IMR-90 (cell line): ENCODE measurements around the gene PLCB2. TPM values are rescaled to one million over a fixed set of nuclear protein-coding genes. Genes with fewer than 3 reads are reported as not detected.

Experiments
- ATAC-seq: fragments of 200-7000 bp; cut with Tn5 transposase; 2 replicates; pipeline ENCODE4 v1.9.1; 2020; ENCODE audit warnings: low read depth, mild to moderate bottlenecking, moderate library complexity
- BruUV-seq: library from RNA; stranded (reverse); fragments of 400-500 nt; replicated peaks from 2 replicates; lab custom pipeline; 2021; lab: Mats Ljungman, UMichigan
- CTCF ChIA-PET: fragments of 300-600 bp; formaldehyde crosslinking; extraction: SDS; loops from one replicate; lab custom pipeline; 2021; ENCODE audit warnings: antibody characterized with exemption; lab: Yijun Ruan, JAX
- POLR2A ChIA-PET: fragments of 300-600 bp; sonication (Branson Sonifier 250); formaldehyde crosslinking; loops from one replicate; lab custom pipeline; 2022; ENCODE audit warnings: antibody characterized with exemption; ENCODE audit not compliant: unreplicated experiment; lab: Charles Lee
- DNase-seq: peaks from one replicate; pipeline ENCODE4 v3.0.0; 2013
- H2AFZ ChIP-seq: replicated peaks from 2 replicates; pipeline ENCODE3; 2013; ENCODE audit warnings: low read length, mild to moderate bottlenecking; ENCODE audit not compliant: poor library complexity
- H2AK5ac ChIP-seq: 2 replicates; pipeline ENCODE4 v1.6.1; 2013; ENCODE audit warnings: low read depth, low read length, inconsistent platforms
- H2AK9ac ChIP-seq: replicated peaks from 2 replicates; pipeline ENCODE3; 2013; ENCODE audit warnings: mild to moderate bottlenecking, low read depth, low read length, moderate library complexity; ENCODE audit not compliant: poor library complexity
- H2BK120ac ChIP-seq: 2 replicates; pipeline ENCODE4 v1.6.1; 2013; ENCODE audit warnings: low read depth, low read length, inconsistent platforms
- H2BK15ac ChIP-seq: 3 replicates; pipeline ENCODE4 v1.6.1; 2013; ENCODE audit warnings: low read depth, low read length, inconsistent platforms
- H2BK20ac ChIP-seq: 2 replicates; pipeline ENCODE4 v1.6.1; 2013; ENCODE audit warnings: low read depth, mild to moderate bottlenecking, inconsistent platforms, low read length, moderate library complexity
- H2BK5ac ChIP-seq: 2 replicates; pipeline ENCODE4 v1.6.1; 2013; ENCODE audit warnings: mild to moderate bottlenecking, low read depth, low read length, inconsistent platforms; ENCODE audit not compliant: poor library complexity, severe bottlenecking
- H3K14ac ChIP-seq: replicated peaks from 2 replicates; pipeline ENCODE4 v1.6.1; 2013; ENCODE audit warnings: low read depth, low read length, inconsistent platforms
- H3K18ac ChIP-seq: 2 replicates; pipeline ENCODE4 v1.6.1; 2013; ENCODE audit warnings: low read depth, low read length, control low read depth
- H3K23ac ChIP-seq: 2 replicates; pipeline ENCODE4 v1.6.1; 2013; ENCODE audit warnings: low read depth, low read length, inconsistent platforms
- H3K27ac ChIP-seq: 2 replicates; pipeline ENCODE4 v1.5.1; 2013; ENCODE audit warnings: mild to moderate bottlenecking, control low read depth, low read length; ENCODE audit not compliant: insufficient read depth
- H3K27me3 ChIP-seq: 2 replicates; pipeline ENCODE4 v1.6.1; 2013; ENCODE audit warnings: low read length; ENCODE audit not compliant: control insufficient read depth, insufficient read depth
- H3K36me3 ChIP-seq: 2 replicates; pipeline ENCODE4 v1.6.1; 2013; ENCODE audit warnings: low read length, mixed read lengths; ENCODE audit not compliant: control insufficient read depth, insufficient read depth
- H3K4ac ChIP-seq: 2 replicates; pipeline ENCODE4 v1.6.1; 2013; ENCODE audit warnings: low read depth, low read length, inconsistent platforms
- H3K4me1 ChIP-seq: 2 replicates; pipeline ENCODE4 v1.6.1; 2013; ENCODE audit warnings: low read length, mixed read lengths; ENCODE audit not compliant: control insufficient read depth, insufficient read depth
- H3K4me2 ChIP-seq: 2 replicates; pipeline ENCODE4 v1.6.1; 2013; ENCODE audit warnings: low read depth, mild to moderate bottlenecking, control low read depth, low read length, moderate library complexity
- H3K4me3 ChIP-seq: 2 replicates; pipeline ENCODE4 v1.5.1; 2013; ENCODE audit warnings: low read depth, mild to moderate bottlenecking, control low read depth, low read length, moderate library complexity; ENCODE audit not compliant: insufficient read depth
- H3K56ac ChIP-seq: 2 replicates; pipeline ENCODE4 v1.6.1; 2013; ENCODE audit warnings: low read length, inconsistent platforms; ENCODE audit not compliant: insufficient read depth; ENCODE audit errors: extremely low read depth
- H3K79me1 ChIP-seq, 2 experiments: 2 replicates each; pipeline ENCODE4 v1.6.1; 2013; ENCODE audit warnings: low read length in 2 of 2, inconsistent platforms in 1 of 2, low read depth in 1 of 2
- H3K9ac ChIP-seq: 2 replicates; pipeline ENCODE4 v1.6.1; 2013; ENCODE audit warnings: low read depth, low read length, control low read depth
- H3K9me1 ChIP-seq: 2 replicates; pipeline ENCODE4 v1.6.1; 2013; ENCODE audit warnings: low read length, inconsistent platforms; ENCODE audit not compliant: insufficient read depth
- H3K9me3 ChIP-seq: 2 replicates; pipeline ENCODE4 v1.6.1; 2013; ENCODE audit warnings: low read length; ENCODE audit not compliant: control insufficient read depth, insufficient read depth
- H4K20me1 ChIP-seq: 2 replicates; pipeline ENCODE4 v1.6.1; 2013; ENCODE audit warnings: low read length, inconsistent platforms; ENCODE audit not compliant: insufficient read depth
- H4K5ac ChIP-seq: 2 replicates; pipeline ENCODE4 v1.6.1; 2013; ENCODE audit warnings: mild to moderate bottlenecking, low read depth, low read length, control low read depth
- H4K8ac ChIP-seq, 2 experiments: 2 replicates each; pipeline ENCODE4 v1.6.1; 2013; ENCODE audit warnings: low read depth in 2 of 2, low read length in 2 of 2, control low read depth in 1 of 2, inconsistent platforms in 1 of 2
- H4K91ac ChIP-seq: 2 replicates; pipeline ENCODE4 v1.6.1; 2013; ENCODE audit warnings: low read depth, low read length, inconsistent platforms; ENCODE audit not compliant: insufficient read depth
- BHLHE40 ChIP-seq: fragments of 150-350 bp; IDR thresholded peaks from 2 replicates; pipeline ENCODE4 v1.6.1; 2016; ENCODE audit warnings: mild to moderate bottlenecking, low read depth, low read length
- CEBPB ChIP-seq: IDR thresholded peaks from 2 replicates; pipeline ENCODE4 v1.6.1; 2012; ENCODE audit warnings: low read depth, low read length, improper control_type of control experiment
- CHD1 ChIP-seq: IDR thresholded peaks from 2 replicates; pipeline ENCODE4 v1.6.1; 2012; ENCODE audit warnings: low read depth, low read length, improper control_type of control experiment
- ELK1 ChIP-seq: fragments of 150-350 bp; IDR thresholded peaks from 2 replicates; pipeline ENCODE4 v1.6.1; 2016; ENCODE audit warnings: low read depth, mild to moderate bottlenecking, low read length, moderate library complexity, borderline replicate concordance
- FOS ChIP-seq: fragments of 150-350 bp; IDR thresholded peaks from 2 replicates; pipeline ENCODE4 v1.6.1; 2016; ENCODE audit warnings: low read depth, low read length
- MAFK ChIP-seq: IDR thresholded peaks from 2 replicates; pipeline ENCODE4 v1.6.1; 2012; ENCODE audit warnings: low read depth, low read length, improper control_type of control experiment
- MAZ ChIP-seq: IDR thresholded peaks from 2 replicates; pipeline ENCODE4 v1.6.1; 2012; ENCODE audit warnings: low read depth, mild to moderate bottlenecking, low read length, improper control_type of control experiment, moderate library complexity, borderline replicate concordance
- MXI1 ChIP-seq: IDR thresholded peaks from 2 replicates; pipeline ENCODE4 v1.6.1; 2012; ENCODE audit warnings: low read depth, mild to moderate bottlenecking, low read length, moderate library complexity, borderline replicate concordance
- NFE2L2 ChIP-seq: fragments of 150-350 bp; IDR thresholded peaks from 2 replicates; pipeline ENCODE4 v1.6.1; 2016; ENCODE audit warnings: low read depth, mild to moderate bottlenecking, low read length
- POLR2A ChIP-seq: IDR thresholded peaks from 2 replicates; pipeline ENCODE4 v1.6.1; 2012; ENCODE audit warnings: mild to moderate bottlenecking, low read depth, low read length
- RAD21 ChIP-seq: IDR thresholded peaks from 2 replicates; pipeline ENCODE4 v1.6.1; 2012; ENCODE audit warnings: low read length, improper control_type of control experiment
- RCOR1 ChIP-seq: IDR thresholded peaks from 2 replicates; pipeline ENCODE4 v1.6.1; 2012; ENCODE audit warnings: mild to moderate bottlenecking, low read length, improper control_type of control experiment; ENCODE audit not compliant: insufficient replicate concordance
- RFX5 ChIP-seq: IDR thresholded peaks from 2 replicates; pipeline ENCODE4 v1.8.0; 2012; ENCODE audit warnings: low read depth, mild to moderate bottlenecking, low read length, moderate library complexity
- SMC3 ChIP-seq: fragments of 150-350 bp; IDR thresholded peaks from 2 replicates; pipeline ENCODE4 v1.6.1; 2016; ENCODE audit warnings: low read depth, mild to moderate bottlenecking, antibody characterized with exemption, low read length, moderate library complexity
- USF2 ChIP-seq: fragments of 150-350 bp; IDR thresholded peaks from 2 replicates; pipeline ENCODE4 v1.6.1; 2017; ENCODE audit warnings: mild to moderate bottlenecking, antibody characterized with exemption, low read length, low read depth
- WGBS, 2 experiments: methylation state at CpG; one replicate each; pipeline versions ENCODE4 v1.1.5 to v1.1.7; 2013; ENCODE audit warnings: missing lambda C conversion rate in 2 of 2; ENCODE audit not compliant: insufficient read length in 1 of 2; ENCODE audit errors: extremely low coverage in 2 of 2; 5-methylcytosine and 5-hydroxymethylcytosine counted together
- dilution Hi-C: fragments of 300-500 bp; cut with HindIII; formaldehyde crosslinking; loops from one replicate; pipeline ENCODE4 v1.14.3; 2018; ENCODE audit warnings: low sequenced_read_pairs; ENCODE audit not compliant: unreplicated experiment
- in situ Hi-C: fragments of 300-500 bp; cut with MboI; formaldehyde crosslinking; loops from 3 replicates; pipeline ENCODE4 v1.14.3; 2019; ENCODE audit warnings: low sequenced_read_pairs, inconsistent platforms, mixed read lengths
- intact Hi-C: fragments of 100-400 bp; cut with micrococcal nuclease; formaldehyde crosslinking; loops from 2 replicates; pipeline ENCODE4 v1.10.0; 2022
- polyA plus RNA-seq, 3 experiments: library from polyadenylated mRNA; depleted of rRNA; stranded (reverse); fragments of >200 nt; gene quantifications; 2 replicates each; pipeline ENCODE4 v1.2.3, GENCODE V29; 2012; ENCODE audit warnings: low replicate concordance in 1 of 3
- total RNA-seq: library from RNA; depleted of rRNA; stranded (reverse); fragments of >200 nt; gene quantifications from 2 replicates; pipeline ENCODE4 v1.2.3, GENCODE V29; 2012

The PLCB2 gene
- total and polyA plus RNA-seq, 2 of the 4 experiments (the other 2 are of a cell fraction) = 0.18 to 1.4 TPM

- Histone ChIP-seq H3K36me3 (no peaks in the 10 kb centered on the region), H3K9me3 (no peaks in the 10 kb centered on the region), H2BK5ac (peak overlapping the region; percentile 1), H2BK15ac (0 out of 3 replicates have a peak overlapping the region, but pooled peaks have one; percentile 71), H2AK9ac (peak overlapping the region; percentile 5), H4K5ac (no peak overlapping the region), H3K18ac (no peak overlapping the region), H3K9ac (no peak overlapping the region), H4K20me1 (0 out of 2 replicates have a peak, but pooled peaks cover 12% of the 10 kb centered on the region), H3K56ac (no peak overlapping the region), H3K23ac (0 out of 2 replicates have a peak overlapping the region, but pooled peaks have one; percentile 41), H3K14ac (peak overlapping the region; percentile 61; the same call in 1 of the 2 replicates), H4K91ac (no peak overlapping the region), H3K27ac (no peak overlapping the region), H3K4me1 (peaks cover 20% of the 10 kb centered on the region), H2AFZ (peak overlapping the region; percentile 73), H4K8ac (peak overlapping the region in 1 of 2 experiments; percentile 74; a peak in 1 of 4 replicates), H3K9me1 (peaks cover 6% of the 10 kb centered on the region), H3K4me3 (peak overlapping the region; percentile 89), H3K79me1 (peaks cover 26 to 31% of the 10 kb centered on the region in 2 experiments), H3K4ac (peak overlapping the region; percentile 43; the same call in 1 of the 2 replicates), H3K4me2 (peak overlapping the region; percentile 58), H2AK5ac (0 out of 2 replicates have a peak overlapping the region, but pooled peaks have one; percentile 58), H3K27me3 (peaks cover 4% of the 10 kb centered on the region), H2BK120ac (no peak overlapping the region), H2BK20ac (no peak overlapping the region)
- intact Hi-C loops (loop anchor here (1.0 to 5.0 kb wide), 2 partner anchors 85 to 100 kb away; partner anchors contain the start of gene IVD), dilution Hi-C loops (no loop called here), in situ Hi-C loops (loop anchor here (5.0 kb wide), 1 partner anchor 100 kb away; no protein-coding TSS in a partner anchor)
- POLR2A ChIA-PET = interaction anchor here (0.6 to 0.7 kb wide), 2 partner anchors 15 to 83 kb away, joined by 3 read pairs; no protein-coding TSS in a partner anchor
- no peak for ATAC-seq
- 10% methylated on average over 4 of the region's 26 CpGs; no CpG with 5 or more reads in 1 of the 2 experiments for WGBS, 2 experiments
- no peak for DNase-seq
- CTCF ChIA-PET = interaction anchor here (0.7 to 3.6 kb wide), 8 partner anchors 8 to 43 kb away, joined by 3 to 18 read pairs (median 4); no protein-coding TSS in a partner anchor
- BruUV-seq = no TSS peak
- TF ChIP-seq ELK1 = no peak
- no peak for TF ChIP-seq MAZ
- no peak for TF ChIP-seq CHD1
- TF ChIP-seq USF2 = no peak
- no peak for TF ChIP-seq MAFK
- no peak for TF ChIP-seq RFX5
- no peak for TF ChIP-seq POLR2A
- TF ChIP-seq RAD21 = no peak
- no peak for TF ChIP-seq FOS
- no peak for TF ChIP-seq NFE2L2
- TF ChIP-seq SMC3 = no peak
- no peak for TF ChIP-seq CEBPB
- TF ChIP-seq BHLHE40 = no peak
- TF ChIP-seq MXI1 = no peak
- TF ChIP-seq RCOR1 = no peak
Measured at GRCh38 chr15:40322531-40323238, 14.9 kb upstream of the PLCB2 start.
